Effector CD4-positive, alpha-beta T cell (primary cell): Measurements from ENCODE around the gene ITGA4.

Source experiments
- DNase-seq: peaks from one replicate; pipeline ENCODE4 v3.0.0-alpha.2; 2020

ITGA4 gene

GRCh38 chr2:181576431-181576830 lies 119.2 kb downstream of the ITGA4 start:
- DNase-seq = no peak

DNA sequence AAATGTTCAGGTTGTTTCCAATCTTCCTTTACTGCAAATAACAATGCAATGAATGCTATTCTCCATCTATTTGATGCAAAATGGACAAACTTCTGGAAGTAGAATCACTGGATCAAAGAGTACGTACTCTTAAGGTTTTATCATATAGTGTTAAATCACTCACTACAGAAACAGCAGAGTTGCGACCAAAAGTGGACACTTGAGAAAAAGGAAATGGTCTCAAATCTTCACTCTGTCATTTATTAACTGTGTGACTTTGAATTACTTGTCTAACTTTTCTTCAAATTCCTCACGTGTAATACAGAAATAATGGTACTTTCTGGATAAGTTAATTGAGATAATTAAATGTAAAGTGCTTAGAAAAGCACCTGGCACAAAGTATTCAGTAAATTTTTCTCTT lies 121.6 kb downstream of the ITGA4 start:
- no peak for DNase-seq

DNA sequence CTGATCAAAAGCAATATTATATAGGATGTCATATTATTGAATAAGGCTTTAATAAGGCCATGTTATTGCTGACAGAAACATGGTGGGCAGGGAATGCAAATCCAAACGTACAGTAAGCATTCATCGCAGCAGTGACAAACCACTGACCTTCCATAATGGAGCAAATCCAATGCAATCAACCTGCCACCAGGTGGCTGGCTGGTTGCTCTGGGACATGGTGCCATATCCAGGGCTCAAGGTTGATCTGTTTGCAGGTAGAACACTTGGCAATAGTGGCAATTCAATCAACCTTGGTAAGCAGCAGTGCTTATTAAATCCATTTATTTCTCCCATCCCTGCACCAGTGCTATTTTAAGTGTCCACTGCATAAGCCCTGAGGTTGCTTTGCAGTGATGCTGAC lies 124.3 kb downstream of the ITGA4 start:
- DNase-seq = no peak

DNA sequence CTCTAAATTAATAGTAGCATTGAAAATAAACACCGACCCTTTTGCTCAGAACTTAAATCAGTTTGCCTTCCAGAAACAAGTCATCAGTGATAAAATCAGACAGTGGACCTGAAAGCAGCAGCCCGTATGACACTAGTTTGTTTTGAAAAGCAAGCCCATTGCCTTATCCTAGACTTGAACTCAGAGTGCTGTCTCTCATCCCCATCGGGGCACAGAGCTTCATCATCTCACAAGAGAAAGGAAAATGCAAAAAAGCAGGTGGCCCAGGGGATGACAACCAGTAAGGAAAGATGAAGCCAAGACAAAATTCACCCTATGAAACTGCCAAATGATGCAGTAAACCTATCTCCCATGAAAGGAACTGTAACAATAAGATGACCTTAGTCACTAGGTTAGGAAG lies 128.5 kb downstream of the ITGA4 start:
- DNase-seq = no peak
